Stimulated activated CD4-positive, alpha-beta T cell treated with anti-CD3 and anti-CD28 coated beads, Interleukin-15, amount 100 ng/mL, for 48 hours (primary cell): Measurements from ENCODE around the gene TECTA.
"Not testable (repeated sequence)": the region's sequence is repeated elsewhere in the genome, so short reads cannot be mapped to it uniquely, and the experiment has no call there.

ENCODE experiments used
- DNase-seq, 2 donors: peaks; one replicate each; pipeline ENCODE4 v3.0.0-alpha.2; 2020; ENCODE audit warnings: low read depth in 2 of 2

The TECTA gene

GRCh38 chr11:121095561-121095960, 5.5 kb upstream of the TECTA start:
- no peak for DNase-seq

- DNase-seq = no peak
Observed at GRCh38 chr11:121099364-121099763, 1.7 kb upstream of the TECTA start.

- no peak for DNase-seq
Observed at GRCh38 chr11:121099885-121100284, 1.2 kb upstream of the TECTA start.

- no peak for DNase-seq
Observed at GRCh38 chr11:121104312-121104762, 3.3 kb downstream of the TECTA start.

GRCh38 chr11:121105063-121105480, 4.0 kb downstream of the TECTA start:
- no peak for DNase-seq

GRCh38 chr11:121105481-121106195, 4.6 kb downstream of the TECTA start:
- no peak for DNase-seq

GRCh38 chr11:121106812-121107211, 5.8 kb downstream of the TECTA start:
- no peak for DNase-seq

GRCh38 chr11:121108413-121108812, 7.4 kb downstream of the TECTA start:
- DNase-seq = no peak

- DNase-seq = no peak
Observed at GRCh38 chr11:121109471-121109870, 8.4 kb downstream of the TECTA start.

GRCh38 chr11:121109916-121110586, 9.0 kb downstream of the TECTA start:
- no peak for DNase-seq

GRCh38 chr11:121110871-121111724, 10.1 kb downstream of the TECTA start:
- no peak for DNase-seq

GRCh38 chr11:121112498-121113455, 11.7 kb downstream of the TECTA start:
- DNase-seq = peak; percentile 10 to 14

GRCh38 chr11:121113611-121114010, 12.6 kb downstream of the TECTA start:
- no peak for DNase-seq

GRCh38 chr11:121115024-121115423, 14.0 kb downstream of the TECTA start:
- DNase-seq = not testable (repeated sequence)

- no peak for DNase-seq
Observed at GRCh38 chr11:121117788-121118187, 16.7 kb downstream of the TECTA start.

- no peak for DNase-seq
Observed at GRCh38 chr11:121119440-121119839, 18.4 kb downstream of the TECTA start.

- no peak for DNase-seq
Observed at GRCh38 chr11:121122328-121122727, 21.3 kb downstream of the TECTA start.

GRCh38 chr11:121123496-121124069, 22.5 kb downstream of the TECTA start:
- DNase-seq = no peak

- DNase-seq = no peak
Observed at GRCh38 chr11:121127809-121128208, 26.8 kb downstream of the TECTA start.

GRCh38 chr11:121129362-121130340, 28.6 kb downstream of the TECTA start:
- no peak for DNase-seq
